ENCODE results near the gene C5orf15.

The C5orf15 gene

GRCh38 chr5:133968204-133968980 is at the start of gene C5orf15:
Gene C5orf15 (minus strand): TSS chr5:133968625. CDS start chr5:133968584, 41 bp downstream.
- DNase-seq = peak; percentile 90

- DNase-seq = no peak
Measured at GRCh38 chr5:134008266-134008749, 39.9 kb upstream of the C5orf15 start.

- no peak for DNase-seq
Measured at GRCh38 chr5:134007581-134008265, 39.3 kb upstream of the C5orf15 start.

GRCh38 chr5:134006115-134006514 is 37.7 kb upstream of the C5orf15 start:
- no peak for DNase-seq

- no peak for DNase-seq
Measured at GRCh38 chr5:134005417-134006061, 37.1 kb upstream of the C5orf15 start.

GRCh38 chr5:134004626-134005416 is 36.4 kb upstream of the C5orf15 start, which contains the start of gene VDAC1:
Gene VDAC1 (minus strand): TSS chr5:134004975. CDS start chr5:133993012, 11,963 bp downstream.
- DNase-seq = peak; percentile 88

DNA sequence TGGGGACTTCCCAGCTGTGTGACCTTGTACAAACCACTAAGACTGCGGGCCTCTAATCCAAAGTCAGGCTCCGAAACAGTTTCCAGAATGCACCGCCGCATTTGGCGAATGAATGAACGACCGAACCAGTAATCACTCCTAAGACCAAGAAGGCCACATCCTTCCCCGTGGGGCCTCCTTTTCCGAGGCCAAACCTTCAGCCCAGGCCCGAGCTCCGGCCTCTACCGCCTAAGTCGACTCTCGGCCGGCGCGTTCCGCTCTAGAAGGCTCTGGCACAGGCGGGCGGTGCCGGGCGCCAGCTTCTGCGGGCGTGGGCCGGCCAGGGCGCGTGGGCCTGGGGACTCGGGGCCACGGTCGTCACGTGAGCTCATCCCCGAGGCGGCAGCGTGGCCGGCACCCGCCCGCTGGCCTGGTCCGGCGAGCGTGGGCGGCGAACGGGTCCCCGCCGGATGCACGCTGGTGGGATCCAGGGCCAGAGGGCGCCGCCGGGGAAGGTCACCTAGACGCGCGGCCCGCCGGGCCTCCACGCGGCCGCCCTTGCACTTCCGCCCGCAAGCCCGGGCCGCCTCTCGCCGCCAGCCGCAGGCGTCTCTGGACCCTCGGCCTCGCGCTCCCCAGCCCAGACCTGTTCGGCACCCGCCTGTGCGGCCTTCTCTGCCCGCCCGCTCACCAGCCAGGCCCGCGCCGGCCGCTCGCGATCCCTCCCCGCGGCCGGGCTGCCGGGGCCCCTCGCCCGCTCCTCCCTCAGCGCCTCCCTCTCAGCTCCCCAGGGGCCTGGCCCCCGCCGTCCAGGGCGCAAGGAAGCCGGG is 35.6 kb upstream of the C5orf15 start:
- DNase-seq = peak; percentile 49

DNA sequence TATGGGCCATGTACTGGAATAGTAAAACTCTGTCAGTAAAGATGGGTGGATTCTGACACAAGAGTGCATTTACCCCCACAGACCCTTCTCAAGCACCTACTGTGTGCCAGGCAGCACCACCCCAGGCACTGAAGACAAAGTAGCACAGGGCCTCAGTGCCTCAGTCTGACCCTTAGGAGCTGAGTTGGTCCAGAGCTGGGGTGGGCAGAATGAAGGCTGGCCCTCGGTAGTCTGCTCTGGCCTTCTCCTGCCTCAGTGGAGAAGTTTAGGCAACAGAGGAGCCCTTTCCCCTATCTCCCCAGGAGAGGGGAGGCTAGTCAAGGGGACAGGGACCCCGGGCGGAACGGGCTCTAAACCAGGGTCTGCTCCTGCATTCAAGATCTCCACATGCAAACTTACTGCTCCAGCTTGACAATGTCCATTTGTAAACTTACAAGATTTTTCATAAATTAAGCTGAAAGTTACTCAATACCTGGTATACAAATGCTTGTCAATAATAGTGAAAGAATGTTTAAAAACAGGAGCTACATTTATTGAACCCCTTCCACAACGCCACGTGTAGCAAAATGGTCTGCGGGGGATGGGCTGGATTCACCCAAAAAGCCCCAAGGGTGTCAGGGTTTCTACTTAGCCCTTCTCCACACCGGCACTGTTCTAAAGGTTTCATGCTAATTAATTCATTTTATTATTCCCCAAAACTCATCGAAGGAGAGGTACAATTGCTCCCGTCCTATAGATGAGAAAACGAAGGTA is 34.8 kb upstream of the C5orf15 start:
- DNase-seq = no peak

GRCh38 chr5:134001938-134002731 is 33.7 kb upstream of the C5orf15 start:
- no peak for DNase-seq

DNA sequence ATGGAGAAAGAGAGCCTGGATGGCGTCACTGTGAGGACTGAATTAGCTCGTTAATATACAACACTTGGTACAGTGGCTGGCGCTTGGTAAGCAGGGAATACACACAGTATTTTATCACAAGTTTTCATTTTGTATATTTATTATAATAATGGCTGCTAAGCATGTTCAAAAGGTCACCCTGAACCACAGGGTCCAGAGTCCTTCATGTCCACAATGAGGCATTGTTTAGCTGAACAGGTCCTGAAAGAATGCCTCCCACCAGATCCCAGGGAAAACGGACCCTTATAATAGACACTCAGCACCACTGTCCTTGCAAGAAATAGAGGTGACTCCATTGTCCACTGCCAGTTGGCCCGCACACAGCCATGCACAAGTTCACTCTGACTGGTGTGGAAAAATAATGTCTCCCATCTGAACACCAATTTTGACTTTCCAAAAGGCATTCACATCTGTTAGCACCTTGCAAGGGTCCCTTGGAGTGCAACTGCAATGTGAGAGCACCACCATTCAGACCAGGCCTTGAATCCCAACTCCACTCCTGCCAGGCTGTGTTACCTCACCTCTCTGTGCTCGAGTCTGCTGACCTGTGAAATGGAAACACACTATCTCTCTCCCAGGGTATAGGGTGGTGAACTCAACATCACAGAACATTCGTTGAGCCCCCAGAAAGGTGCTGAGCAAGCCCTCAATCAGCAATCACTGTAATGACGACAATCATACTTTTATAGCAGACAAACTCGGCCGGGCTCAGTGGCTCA is 32.5 kb upstream of the C5orf15 start:
- no peak for DNase-seq

- DNase-seq = no peak
Measured at GRCh38 chr5:134000091-134000511, 31.7 kb upstream of the C5orf15 start.

GRCh38 chr5:133998807-133999206 is 30.4 kb upstream of the C5orf15 start:
- DNase-seq = no peak

DNA sequence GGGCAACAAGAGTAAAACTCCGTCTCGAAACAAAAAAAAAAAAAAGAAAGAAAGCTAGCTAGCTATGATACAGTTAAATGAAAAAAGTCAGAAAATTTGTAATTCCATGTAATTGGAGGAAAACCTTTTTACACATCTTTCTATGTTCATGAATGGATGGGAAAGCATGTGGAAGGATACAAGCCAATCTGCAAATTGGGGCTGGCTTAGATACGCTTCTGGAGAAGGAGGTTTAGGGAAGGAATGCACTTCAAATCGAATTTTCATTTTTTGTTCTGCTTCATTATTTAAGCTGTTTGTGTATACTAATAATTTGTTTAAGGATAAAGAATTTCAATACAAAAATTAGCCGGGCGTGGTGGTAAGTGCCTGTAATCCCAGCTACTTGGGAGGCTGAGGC is 29.6 kb upstream of the C5orf15 start:
- no peak for DNase-seq

- DNase-seq = no peak
Measured at GRCh38 chr5:133996683-133997252, 28.3 kb upstream of the C5orf15 start.

- DNase-seq = no peak
Measured at GRCh38 chr5:133995883-133996563, 27.6 kb upstream of the C5orf15 start.

GRCh38 chr5:133995341-133995740 is 26.9 kb upstream of the C5orf15 start:
- DNase-seq = no peak

DNA sequence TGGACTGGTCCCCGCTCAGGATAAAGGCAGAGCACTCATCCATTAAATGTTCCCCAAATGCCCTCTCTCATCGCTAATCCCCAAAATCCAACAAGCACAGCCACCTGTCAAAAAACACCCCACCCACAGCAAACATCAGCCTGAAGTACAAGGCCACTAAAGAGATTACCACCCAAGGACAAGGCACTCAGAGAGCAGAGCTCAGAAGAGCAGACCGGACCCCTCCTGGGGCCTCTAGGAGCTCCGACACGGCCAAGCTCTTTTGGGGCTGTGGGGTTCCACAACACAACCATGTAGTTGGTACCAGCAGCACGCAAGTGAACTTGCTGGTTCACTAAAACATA is 26.5 kb upstream of the C5orf15 start:
- DNase-seq = no peak

- no peak for DNase-seq
Measured at GRCh38 chr5:133994297-133994989, 26.0 kb upstream of the C5orf15 start.

Measured in activated T-cell treated with anti-CD3 and anti-CD28 coated beads, Interleukin-2, amount 50 U/mL, for 1 hour (primary cell).